Measurements from ENCODE around the gene AR. TPM values are rescaled to one million over a fixed set of nuclear protein-coding genes. Genes with fewer than 3 reads are reported as not detected.

Gene AR
- total RNA-seq, result 3.3 to 4.2 TPM (median 4.0 TPM) in 3 replicates
- long read RNA-seq, partial matches to known transcripts, result 0 of 1 reads
- long read RNA-seq, other reads (novel, unspliced or antisense), result 1 of 1 reads

- Mint-ChIP-seq H3K27ac (ENCODE audit: unreplicated experiment) (peak within 1 kb of the TSS; percentile 49), H3K27me3 (ENCODE audit: low read depth) (no peaks in the 10 kb centered on the region), H3K4me1 (ENCODE audit: low read depth) (peaks cover 30% of the 10 kb centered on the region), H3K36me3 (ENCODE audit: low read depth) (peaks cover 2% of the 10 kb centered on the region), H3K9me3 (ENCODE audit: low read depth) (peaks cover 20% of the 10 kb centered on the region), H3K4me3 (ENCODE audit: unreplicated experiment) (peak within 1 kb of the TSS; percentile 77)
- no peak for TF ChIP-seq CTCF (IDR thresholded peaks at IDR 0.05)
- peak; percentile 91 for DNase-seq (ENCODE audit: low spot score)
These were observed at the start of gene AR for GRCh38 chrX:67543818-67544217. Gene AR, plus strand, starts transcription at chrX:67544021. Its CDS starts 1,126 bp downstream, at chrX:67545147.

GRCh38 chrX:67500617-67501016 is 43.2 kb upstream of the AR start:
- no peak for DNase-seq (ENCODE audit: low spot score)
- no peak for TF ChIP-seq CTCF (IDR thresholded peaks at IDR 0.05)
- Mint-ChIP-seq H3K4me3 (ENCODE audit: unreplicated experiment) (no peak overlapping the region), H3K27me3 (ENCODE audit: low read depth) (no peaks in the 10 kb centered on the region), H3K4me1 (ENCODE audit: low read depth) (no peaks in the 10 kb centered on the region), H3K27ac (ENCODE audit: unreplicated experiment) (no peak overlapping the region), H3K9me3 (ENCODE audit: low read depth) (peaks cover 13% of the 10 kb centered on the region), H3K36me3 (ENCODE audit: low read depth) (no peaks in the 10 kb centered on the region)

GRCh38 chrX:67503004-67503403 is 40.8 kb upstream of the AR start:
- no peak for TF ChIP-seq CTCF (IDR thresholded peaks at IDR 0.05)
- no peak for DNase-seq (ENCODE audit: low spot score)
- Mint-ChIP-seq H3K36me3 (ENCODE audit: low read depth) (no peaks in the 10 kb centered on the region), H3K9me3 (ENCODE audit: low read depth) (peaks cover 21% of the 10 kb centered on the region), H3K4me3 (ENCODE audit: unreplicated experiment) (no peak overlapping the region), H3K27ac (ENCODE audit: unreplicated experiment) (no peak overlapping the region), H3K4me1 (ENCODE audit: low read depth) (no peaks in the 10 kb centered on the region), H3K27me3 (ENCODE audit: low read depth) (no peaks in the 10 kb centered on the region)

GRCh38 chrX:67503453-67503852 is 40.4 kb upstream of the AR start:
- no peaks in the 10 kb centered on the region for H3K36me3 Mint-ChIP-seq (ENCODE audit: low read depth)
- TF ChIP-seq CTCF (IDR thresholded peaks at IDR 0.05), result no peak
- H3K9me3 Mint-ChIP-seq (ENCODE audit: low read depth), result peaks cover 22% of the 10 kb centered on the region
- no peak for DNase-seq (ENCODE audit: low spot score)
- H3K4me1 Mint-ChIP-seq (ENCODE audit: low read depth), result no peaks in the 10 kb centered on the region
- no peak overlapping the region for H3K27ac Mint-ChIP-seq (ENCODE audit: unreplicated experiment)
- no peaks in the 10 kb centered on the region for H3K27me3 Mint-ChIP-seq (ENCODE audit: low read depth)
- no peak overlapping the region for H3K4me3 Mint-ChIP-seq (ENCODE audit: unreplicated experiment)

GRCh38 chrX:67520671-67521070 is 23.1 kb upstream of the AR start:
- no peak for TF ChIP-seq CTCF (IDR thresholded peaks at IDR 0.05)
- Mint-ChIP-seq H3K4me1 (ENCODE audit: low read depth) (peaks cover 7% of the 10 kb centered on the region), H3K27me3 (ENCODE audit: low read depth) (no peaks in the 10 kb centered on the region), H3K9me3 (ENCODE audit: low read depth) (peaks cover 29% of the 10 kb centered on the region), H3K4me3 (ENCODE audit: unreplicated experiment) (no peak overlapping the region), H3K27ac (ENCODE audit: unreplicated experiment) (no peak overlapping the region), H3K36me3 (ENCODE audit: low read depth) (peaks cover 1% of the 10 kb centered on the region)
- no peak for DNase-seq (ENCODE audit: low spot score)
